Stimulated activated CD8-positive, alpha-beta memory T cell treated with anti-CD3 and anti-CD28 coated beads, Interleukin-7, amount 100 ng/mL, for 24 hours (primary cell): Measurements from ENCODE around the gene TSFM.

Experiments
- DNase-seq: peaks from one replicate; pipeline ENCODE4 v3.0.0-alpha.2; 2020; ENCODE audit warnings: low read depth

Gene TSFM

GRCh38 chr12:57835366-57836288, 53.0 kb downstream of the TSFM start:
- no peak for DNase-seq

- DNase-seq = no peak
Observed at GRCh38 chr12:57836442-57837375, 54.1 kb downstream of the TSFM start.

- no peak for DNase-seq
Observed at GRCh38 chr12:57837864-57838562, 55.4 kb downstream of the TSFM start.

- no peak for DNase-seq
Observed at GRCh38 chr12:57838594-57839302, 56.2 kb downstream of the TSFM start.

- no peak for DNase-seq
Observed at GRCh38 chr12:57839996-57840395, 57.4 kb downstream of the TSFM start.

GRCh38 chr12:57840726-57841125, 58.1 kb downstream of the TSFM start:
- DNase-seq = no peak

- no peak for DNase-seq
Observed at GRCh38 chr12:57841445-57841844, 58.9 kb downstream of the TSFM start.

GRCh38 chr12:57842342-57843294, 60.0 kb downstream of the TSFM start:
- DNase-seq = no peak

GRCh38 chr12:57844709-57845477, 62.3 kb downstream of the TSFM start:
- no peak for DNase-seq

GRCh38 chr12:57845478-57846284, 63.1 kb downstream of the TSFM start:
- peak; percentile 34 for DNase-seq

GRCh38 chr12:57846285-57846576, 63.6 kb downstream of the TSFM start:
- DNase-seq = no peak

- DNase-seq = peak; percentile 73
Observed at GRCh38 chr12:57846577-57847319, 64.2 kb downstream of the TSFM start, which contains the start of gene CTDSP2. CTDSP2 (minus strand) TSS chr12:57846729; CDS start chr12:57846435, 294 bp downstream.
